ENCODE results near the gene CAGE1. TPM values are rescaled to one million over a fixed set of nuclear protein-coding genes. Genes with fewer than 3 reads are reported as not detected.

CAGE1 gene
- total and polyA plus RNA-seq, 2 experiments from 2014 or later = 0.07 TPM; not detected in 1

- ATAC-seq (no peak), DNase-seq (ENCODE audit: low spot score) (no peak)
- H3K4me2 ChIP-seq = no peak overlapping the region
- H3K27me3 ChIP-seq (ENCODE audit: insufficient read depth) = no peaks in the 10 kb centered on the region
- peaks cover 75% of the 10 kb centered on the region for H3K36me3 Mint-ChIP-seq (ENCODE audit: low read depth)
- H3K36me3 ChIP-seq (ENCODE audit: insufficient read depth) = peaks cover 79% of the 10 kb centered on the region
- H3K79me2 ChIP-seq (replicated peaks; ENCODE audit: insufficient read depth) = no peaks in the 10 kb centered on the region
- H3K4me3 ChIP-seq = no peak overlapping the region
- H3K9me3 Mint-ChIP-seq = no peaks in the 10 kb centered on the region
- no peak overlapping the region for H3K27ac Mint-ChIP-seq
- H3K4me3 Mint-ChIP-seq = no peak overlapping the region
- H2AFZ ChIP-seq = no peak overlapping the region
- no peaks in the 10 kb centered on the region for H3K27me3 Mint-ChIP-seq (ENCODE audit: insufficient read depth, low read depth, poor library complexity)
- no peaks in the 10 kb centered on the region for H3F3A ChIP-seq (replicated peaks; ENCODE audit: low read depth)
- no peaks in the 10 kb centered on the region for H3K4me1 Mint-ChIP-seq
- H3K4me1 ChIP-seq (ENCODE audit: insufficient read depth) = no peaks in the 10 kb centered on the region
- no peak overlapping the region for H3K27ac ChIP-seq (ENCODE audit: low read depth)
- peaks cover 6% of the 10 kb centered on the region for H4K20me1 ChIP-seq (replicated peaks; ENCODE audit: insufficient read depth)
- TF ChIP-seq STAT1 (IDR thresholded peaks at IDR 0.05; ENCODE audit: unreplicated experiment) (no peak), ZNF462 (CRISPR knock-in tag; IDR thresholded peaks at IDR 0.05) (no peak), EZH2 (IDR thresholded peaks at IDR 0.05; ENCODE audit: low read depth, unreplicated experiment) (no peak), JUNB (IDR thresholded peaks at IDR 0.05; ENCODE audit: unreplicated experiment) (no peak), POLR2AphosphoS5 (IDR thresholded peaks at IDR 0.05; ENCODE audit: low read depth) (no peak), NANOG (IDR thresholded peaks at IDR 0.05; ENCODE audit: borderline replicate concordance) (no peak), ETS1 (IDR thresholded peaks at IDR 0.05) (no peak), EZH2phosphoT487 (IDR thresholded peaks at IDR 0.05; ENCODE audit: unreplicated experiment) (no peak), REST (IDR thresholded peaks at IDR 0.05; ENCODE audit: unreplicated experiment) (no peak), CREB1 (CRISPR knock-in tag; IDR thresholded peaks at IDR 0.05; ENCODE audit: low read depth) (no peak), ZNF114 (CRISPR knock-in tag; IDR thresholded peaks at IDR 0.05) (no peak), CTCF (conservative IDR thresholded peaks at IDR 0.05; ENCODE audit: low read depth in 2 of 2) (no peak), ZNF331 (CRISPR knock-in tag; IDR thresholded peaks at IDR 0.05; ENCODE audit: low read depth) (no peak)
- H3K9me2 ChIP-seq (ENCODE audit: insufficient read depth) = no peaks in the 10 kb centered on the region
These were observed 17.2 kb upstream of the CAGE1 start for GRCh38 chr6:7406743-7407142.
